B cell (primary cell): ENCODE measurements around the gene PTGER2. TPM values are rescaled to one million over a fixed set of nuclear protein-coding genes. Genes with fewer than 3 reads are reported as not detected.

Source experiments
- ATAC-seq: fragments of 200-7000 bp; cut with Tn5 transposase; one replicate; pipeline ENCODE4 v1.10.0; 2021; ENCODE audit warnings: low read depth, mild to moderate bottlenecking, moderate number of reproducible peaks, moderate library complexity
- CTCF ChIA-PET: fragments of 350-600 bp; sonication (Branson Sonifier 250); formaldehyde crosslinking; loops from one replicate; lab custom pipeline; 2021; ENCODE audit warnings: antibody characterized with exemption, inconsistent platforms; lab: Charles Lee
- POLR2A ChIA-PET: fragments of 350-600 bp; sonication (Branson Sonifier 250); formaldehyde crosslinking; loops from one replicate; lab custom pipeline; 2021; ENCODE audit warnings: antibody characterized with exemption; lab: Charles Lee
- DNase-seq: peaks from one replicate; pipeline ENCODE4 v3.0.0; 2013
- H2AFZ ChIP-seq: 2 replicates; pipeline ENCODE4 v1.6.1; 2012; ENCODE audit warnings: mild to moderate bottlenecking, low read depth, low read length; ENCODE audit not compliant: insufficient read depth, poor library complexity, severe bottlenecking
- H3K27ac ChIP-seq, 2 donors: 1 replicate in 1 of 2; 2 replicates in 1 of 2; pipeline ENCODE4 v1.5.1; 2012 to 2013; ENCODE audit warnings: low read length in 2 of 2, mild to moderate bottlenecking in 2 of 2, moderate library complexity in 1 of 2
- H3K27me3 ChIP-seq, 4 experiments: fragments of 200-600 bp in 1 of 4; sonication (generic) in 1 of 4; replicated peaks in 1 of 4; 1 replicate in 2 of 4; 2 replicates in 2 of 4; pipeline versions ENCODE4 v1.6.1 to v1.7.0; 2013 to 2016; ENCODE audit warnings: low read length in 3 of 4, mild to moderate bottlenecking in 2 of 4, mixed read lengths in 1 of 4, moderate library complexity in 1 of 4; ENCODE audit not compliant: insufficient read depth in 4 of 4, control insufficient read depth in 3 of 4; ENCODE audit errors: control extremely low read depth in 1 of 4
- H3K36me3 ChIP-seq, 2 experiments: replicated peaks in 1 of 2; 1 replicate in 1 of 2; 2 replicates in 1 of 2; pipeline versions ENCODE4 v1.6.1 to v1.7.1; 2013; ENCODE audit warnings: low read length in 1 of 2; ENCODE audit not compliant: insufficient read depth in 2 of 2, control insufficient read depth in 1 of 2; ENCODE audit errors: control extremely low read depth in 1 of 2, extremely low read depth in 1 of 2
- H3K4me1 ChIP-seq, 2 donors: fragments of 200-600 bp in 1 of 2; sonication (generic) in 1 of 2; 1 replicate in 1 of 2; 2 replicates in 1 of 2; pipeline versions ENCODE4 v1.5.1 to v1.6.1; 2013 to 2017; ENCODE audit warnings: low read length in 2 of 2; ENCODE audit not compliant: control insufficient read depth in 2 of 2, insufficient read depth in 2 of 2
- H3K4me2 ChIP-seq: replicated peaks from 2 replicates; pipeline ENCODE3; 2012; ENCODE audit warnings: mild to moderate bottlenecking, low read depth, low read length; ENCODE audit not compliant: poor library complexity, severe bottlenecking
- H3K4me3 ChIP-seq, 5 experiments: fragments of 200-600 bp in 1 of 5; sonication (generic) in 1 of 5; 1 replicate in 3 of 5; 2 replicates in 2 of 5; pipeline versions ENCODE4 v1.5.1 to v1.7.0; 2011 to 2016; ENCODE audit warnings: low read length in 4 of 5, mild to moderate bottlenecking in 4 of 5, low read depth in 2 of 5, control low read depth in 1 of 5, moderate library complexity in 1 of 5; ENCODE audit not compliant: insufficient read depth in 1 of 5; ENCODE audit errors: control extremely low read depth in 1 of 5, extremely low read depth in 1 of 5
- H3K79me2 ChIP-seq: fragments of 200-600 bp; sonication (generic); one replicate; pipeline ENCODE4 v1.6.0; 2016; ENCODE audit warnings: low read length; ENCODE audit not compliant: control insufficient read depth, insufficient read depth
- H3K9ac ChIP-seq: fragments of 200-600 bp; sonication (generic); 2 replicates; pipeline ENCODE4 v1.6.1; 2017; ENCODE audit warnings: mild to moderate bottlenecking, low read length, moderate library complexity
- H3K9me3 ChIP-seq, 3 donors: one replicate each; pipeline versions ENCODE4 v1.6.1 to v1.7.1; 2013; ENCODE audit warnings: low read length in 2 of 3; ENCODE audit not compliant: control insufficient read depth in 2 of 3, insufficient read depth in 1 of 3; ENCODE audit errors: control extremely low read depth in 1 of 3
- H4K20me1 ChIP-seq: 2 replicates; pipeline ENCODE4 v1.6.0; 2012; ENCODE audit warnings: mild to moderate bottlenecking, low read length; ENCODE audit not compliant: insufficient read depth, control insufficient read depth, poor library complexity, severe bottlenecking
- H3K27ac Mint-ChIP-seq: one replicate; pipeline ENCODE4 v1.8.0; 2021; ENCODE audit warnings: mixed read lengths
- H3K27me3 Mint-ChIP-seq: one replicate; pipeline ENCODE4 v1.8.0; 2021; ENCODE audit warnings: mixed read lengths
- H3K4me1 Mint-ChIP-seq: one replicate; pipeline ENCODE4 v1.8.0; 2021; ENCODE audit warnings: mixed read lengths
- H3K4me3 Mint-ChIP-seq: one replicate; pipeline ENCODE4 v1.8.0; 2021; ENCODE audit warnings: mixed read lengths
- H3K9me3 Mint-ChIP-seq: one replicate; pipeline ENCODE4 v1.8.0; 2022; ENCODE audit warnings: mixed read lengths; ENCODE audit not compliant: insufficient read depth
- EZH2 ChIP-seq: IDR thresholded peaks from 2 replicates; pipeline ENCODE4 v1.6.1; 2012; ENCODE audit warnings: borderline replicate concordance, low read depth, mild to moderate bottlenecking, moderate library complexity, low read length; ENCODE audit not compliant: insufficient read depth, poor library complexity, severe bottlenecking
- WGBS: methylation state at CpG from one replicate; pipeline ENCODE4 v1.1.5; 2013; ENCODE audit warnings: missing lambda C conversion rate; ENCODE audit not compliant: insufficient coverage; 5-methylcytosine and 5-hydroxymethylcytosine counted together
- intact Hi-C: fragments of 100-400 bp; cut with micrococcal nuclease; formaldehyde crosslinking; loops from one replicate; pipeline ENCODE4 v1.10.0; 2022
- polyA plus RNA-seq: library from polyadenylated mRNA; depleted of rRNA; stranded (reverse); fragments of >200 nt; gene quantifications from 2 replicates; pipeline ENCODE4 v1.2.3, GENCODE V29; 2012
- total RNA-seq, 2 donors: library from RNA; stranded (reverse); fragments of 120-200 nt in 1 of 2; gene quantifications; 1 replicate in 1 of 2; 2 replicates in 1 of 2; pipeline versions ENCODE4 v1.2.3 to v1.2.4, GENCODE V29; 2013 to 2022
- TF ChIP-seq, protein P1 (sequence below): fragments of 200-600 bp; IDR thresholded peaks from one replicate; pipeline ENCODE4 v1.8.0; 2022; ENCODE audit warnings: antibody characterized with exemption, mild to moderate bottlenecking

The PTGER2 gene
- total and polyA plus RNA-seq, 2 donors (not counting 1 experiment from before 2014, with no cell fraction given): 0.32 to 0.92 TPM

- intact Hi-C loops: no loop called here
- WGBS: 94% methylated on average over 2 of the region's 3 CpGs
- ChIA-PET CTCF (no interaction called here), POLR2A (no interaction called here)
- TF ChIP-seq, protein P1, sequence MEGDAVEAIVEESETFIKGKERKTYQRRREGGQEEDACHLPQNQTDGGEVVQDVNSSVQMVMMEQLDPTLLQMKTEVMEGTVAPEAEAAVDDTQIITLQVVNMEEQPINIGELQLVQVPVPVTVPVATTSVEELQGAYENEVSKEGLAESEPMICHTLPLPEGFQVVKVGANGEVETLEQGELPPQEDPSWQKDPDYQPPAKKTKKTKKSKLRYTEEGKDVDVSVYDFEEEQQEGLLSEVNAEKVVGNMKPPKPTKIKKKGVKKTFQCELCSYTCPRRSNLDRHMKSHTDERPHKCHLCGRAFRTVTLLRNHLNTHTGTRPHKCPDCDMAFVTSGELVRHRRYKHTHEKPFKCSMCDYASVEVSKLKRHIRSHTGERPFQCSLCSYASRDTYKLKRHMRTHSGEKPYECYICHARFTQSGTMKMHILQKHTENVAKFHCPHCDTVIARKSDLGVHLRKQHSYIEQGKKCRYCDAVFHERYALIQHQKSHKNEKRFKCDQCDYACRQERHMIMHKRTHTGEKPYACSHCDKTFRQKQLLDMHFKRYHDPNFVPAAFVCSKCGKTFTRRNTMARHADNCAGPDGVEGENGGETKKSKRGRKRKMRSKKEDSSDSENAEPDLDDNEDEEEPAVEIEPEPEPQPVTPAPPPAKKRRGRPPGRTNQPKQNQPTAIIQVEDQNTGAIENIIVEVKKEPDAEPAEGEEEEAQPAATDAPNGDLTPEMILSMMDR: no peak
- TF ChIP-seq EZH2: no peak
- Mint-ChIP-seq H3K27ac (no peak overlapping the region), H3K27me3 (peaks cover 32% of the 10 kb centered on the region), H3K9me3 (peaks cover 8% of the 10 kb centered on the region), H3K4me3 (no peak overlapping the region), H3K4me1 (no peaks in the 10 kb centered on the region)
- Histone ChIP-seq H3K9ac (no peak overlapping the region), H3K36me3 (no peaks in the 10 kb centered on the region), H3K4me2 (no peak overlapping the region), H2AFZ (no peak overlapping the region), H3K27me3 (peaks cover 0 to 7% (median 2%) of the 10 kb centered on the region in 4 experiments), H3K4me3 (no peak overlapping the region), H3K27ac (no peak overlapping the region), H3K4me1 (no peaks in the 10 kb centered on the region), H3K9me3 (peaks cover 0 to 7% (median 0%) of the 10 kb centered on the region in 3 donors), H4K20me1 (no peaks in the 10 kb centered on the region), H3K79me2 (no peaks in the 10 kb centered on the region)
- no peak for DNase-seq
- no peak for ATAC-seq
Observed at GRCh38 chr14:52377940-52378339, 63.8 kb downstream of the PTGER2 start.

Other genes with a start within 250 kb of the PTGER2 start
- not detected in 2 replicates for gene NID2, start 245.3 kb upstream of the PTGER2 start, total RNA-seq
- not detected in 2 replicates for gene NID2, start 245.3 kb upstream of the PTGER2 start, polyA plus RNA-seq
- not detected in 2 replicates for gene PTGDR, start 46.6 kb upstream of the PTGER2 start, total RNA-seq
- 0.04 and 0.25 TPM in 2 replicates for gene PTGDR, start 46.6 kb upstream of the PTGER2 start, polyA plus RNA-seq
- gene TXNDC16, start 238.2 kb downstream of the PTGER2 start, total RNA-seq: 5.2 and 7.0 TPM in 2 replicates
- 0.75 and 2.9 TPM in 2 replicates for gene TXNDC16, start 238.2 kb downstream of the PTGER2 start, polyA plus RNA-seq
- 0.67 and 0.95 TPM in 2 replicates for gene GPR137C, start 238.5 kb downstream of the PTGER2 start, total RNA-seq
- gene GPR137C, start 238.5 kb downstream of the PTGER2 start, polyA plus RNA-seq: 0.06 and 0.22 TPM in 2 replicates